Forelimb muscle (tissue), 1 donor: ENCODE data around the gene C7orf33. TPM values are rescaled to one million over a fixed set of nuclear protein-coding genes. Genes with fewer than 3 reads are reported as not detected.

Source experiments
- DNase-seq: peaks from one replicate; pipeline ENCODE4 v3.0.0-alpha.2; 2013; ENCODE audit warnings: low read depth
- polyA plus RNA-seq: library from polyadenylated mRNA; unstranded; fragments of 120-200 nt; gene quantifications from one replicate; pipeline ENCODE4 v1.2.1, GENCODE V29; 2013; ENCODE audit not compliant: insufficient read length

The C7orf33 gene
- polyA plus RNA-seq, 1 donor = 1.1 TPM

DNA sequence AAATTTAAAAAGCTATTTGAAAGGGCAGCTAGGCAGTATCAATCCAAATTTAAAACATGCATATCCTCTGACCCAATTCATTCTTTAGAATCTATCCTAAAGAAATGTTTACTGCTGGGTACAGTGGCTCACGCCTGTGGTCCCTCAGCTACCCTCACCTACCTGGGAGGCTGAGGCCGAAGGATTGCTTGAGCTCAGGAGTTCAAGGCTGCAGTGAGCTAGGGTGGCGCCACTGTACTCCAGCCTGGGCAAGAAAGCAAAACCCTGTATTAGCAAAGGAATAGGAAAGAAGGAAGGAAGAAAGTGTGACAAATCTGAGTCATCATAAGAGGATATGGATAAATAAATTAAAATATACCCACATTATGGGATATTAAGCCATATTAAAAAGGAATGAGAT lies 36.3 kb downstream of the C7orf33 start:
- no peak for DNase-seq

DNA sequence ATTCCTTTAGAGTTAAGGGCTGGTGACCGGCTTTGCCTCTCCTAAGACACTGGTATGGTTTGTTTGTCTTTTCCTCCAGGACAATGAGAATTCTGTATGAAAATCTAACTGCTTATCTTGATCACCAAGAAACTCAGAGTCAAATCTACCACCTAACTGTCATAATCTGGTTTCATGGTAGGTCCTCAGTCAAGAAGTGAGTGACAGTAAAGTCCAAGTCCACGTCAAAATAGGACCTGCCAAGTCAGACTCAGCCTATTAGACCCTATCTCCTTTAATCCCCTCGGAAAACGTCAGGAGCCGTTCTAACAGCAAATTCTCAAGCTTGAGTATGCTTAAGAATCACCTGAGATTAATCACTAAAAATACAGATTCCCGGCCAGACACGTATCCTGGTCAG lies 37.4 kb downstream of the C7orf33 start:
- DNase-seq = no peak

DNA sequence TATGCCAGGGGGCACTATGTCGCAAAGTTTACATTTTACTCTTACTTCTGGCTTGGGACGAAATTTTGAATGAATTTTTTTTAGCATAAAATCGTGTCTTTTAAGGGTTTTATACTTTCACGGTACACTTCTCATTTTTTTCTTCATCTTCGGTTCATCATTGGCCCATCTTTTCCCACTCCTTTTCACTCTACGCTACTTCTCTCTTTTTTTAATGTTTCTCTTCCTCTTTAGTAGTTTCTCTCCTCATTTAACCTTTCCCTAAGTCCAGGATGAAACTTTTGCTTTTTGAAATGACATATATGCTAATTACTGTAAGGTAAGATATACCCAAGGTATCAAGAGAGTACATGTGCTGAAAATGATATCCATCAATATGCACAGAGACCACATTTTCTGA lies 39.5 kb downstream of the C7orf33 start:
- no peak for DNase-seq

DNA sequence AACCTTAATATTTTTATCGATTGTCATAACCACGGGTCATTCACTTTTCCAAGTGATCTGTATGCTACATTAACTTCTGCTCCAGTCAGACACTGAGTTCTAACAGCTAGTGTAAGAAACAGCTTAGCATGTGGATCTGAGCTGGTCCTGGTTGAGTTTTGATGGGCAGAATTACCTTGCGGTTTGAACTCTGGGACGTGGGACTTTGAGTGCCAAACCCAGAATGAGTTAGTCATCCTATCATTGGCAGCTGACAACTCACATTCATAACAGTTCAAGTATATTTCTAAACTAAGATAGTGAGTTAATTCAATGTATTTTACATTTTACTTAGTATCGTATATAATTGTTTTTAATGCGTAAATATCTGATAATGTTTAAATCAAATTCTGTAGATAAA lies 43.2 kb downstream of the C7orf33 start:
- DNase-seq = no peak

DNA sequence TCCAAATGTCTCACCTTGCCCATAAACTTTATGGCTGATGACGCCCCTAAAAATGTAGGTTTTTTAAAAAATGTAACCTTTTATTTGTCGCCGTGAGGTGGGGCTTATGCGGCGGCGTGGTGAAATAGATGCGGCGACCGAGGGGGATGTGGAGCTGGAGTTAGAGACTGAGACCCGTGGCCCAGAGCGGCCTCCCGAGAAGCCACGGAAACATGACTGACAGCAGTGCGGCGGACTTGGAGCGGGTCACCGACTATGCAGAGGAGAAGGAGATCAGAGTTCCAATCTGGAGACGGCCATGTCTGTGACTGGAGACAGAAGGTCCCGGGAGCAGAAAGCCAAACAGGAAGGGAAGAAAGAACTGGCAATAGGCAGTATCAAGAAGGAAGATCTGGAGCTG lies 46.5 kb downstream of the C7orf33 start:
- no peak for DNase-seq

DNA sequence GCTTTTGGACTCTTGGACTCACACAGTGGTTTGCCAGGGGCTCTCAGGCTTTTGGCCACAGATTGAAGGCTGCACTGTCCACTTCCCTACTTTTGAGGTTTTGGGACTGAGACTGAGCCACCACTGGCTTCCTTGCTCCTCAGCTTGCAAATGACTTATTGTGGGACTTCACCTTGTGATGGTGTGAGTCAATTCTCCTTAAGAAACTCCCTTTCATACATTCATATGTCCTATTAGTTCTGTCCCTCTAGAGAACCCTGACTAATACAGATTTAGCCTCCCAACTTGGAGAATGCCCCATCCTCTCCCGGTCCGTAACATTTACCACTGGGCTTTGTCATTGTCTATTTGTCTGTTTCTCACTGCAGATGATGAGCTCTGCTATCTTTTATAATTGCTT lies 55.3 kb downstream of the C7orf33 start:
- DNase-seq = no peak

DNA sequence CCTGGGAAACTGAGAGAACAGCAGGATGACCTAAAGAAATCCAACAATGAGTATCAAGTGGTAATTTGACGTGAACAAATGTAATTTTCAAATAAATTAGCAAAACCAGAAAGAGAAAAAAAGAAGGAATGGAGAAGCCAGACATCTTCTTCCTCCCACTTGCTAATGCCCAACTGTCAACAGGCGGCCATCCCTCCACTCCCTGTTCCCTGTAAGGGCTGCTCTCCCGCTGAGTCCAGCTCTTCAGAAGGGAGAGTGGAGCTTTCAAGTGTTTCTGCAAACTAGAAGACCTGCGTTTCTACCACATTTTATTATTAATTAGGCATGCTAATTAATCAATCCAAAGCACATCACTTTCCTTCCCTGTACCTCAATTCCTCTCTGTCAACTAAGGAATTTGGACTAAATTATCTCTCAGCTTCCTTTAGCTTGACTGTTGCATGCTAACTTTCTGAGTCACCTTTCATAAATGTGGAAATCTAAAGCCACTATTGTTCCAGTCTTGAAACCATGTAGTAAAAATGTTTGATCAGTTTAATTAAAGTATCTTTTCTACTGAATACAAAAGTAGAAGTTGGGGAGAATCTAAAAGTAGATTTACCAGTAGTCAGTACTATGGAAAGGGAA lies 59.8 kb downstream of the C7orf33 start:
- DNase-seq = no peak

DNA sequence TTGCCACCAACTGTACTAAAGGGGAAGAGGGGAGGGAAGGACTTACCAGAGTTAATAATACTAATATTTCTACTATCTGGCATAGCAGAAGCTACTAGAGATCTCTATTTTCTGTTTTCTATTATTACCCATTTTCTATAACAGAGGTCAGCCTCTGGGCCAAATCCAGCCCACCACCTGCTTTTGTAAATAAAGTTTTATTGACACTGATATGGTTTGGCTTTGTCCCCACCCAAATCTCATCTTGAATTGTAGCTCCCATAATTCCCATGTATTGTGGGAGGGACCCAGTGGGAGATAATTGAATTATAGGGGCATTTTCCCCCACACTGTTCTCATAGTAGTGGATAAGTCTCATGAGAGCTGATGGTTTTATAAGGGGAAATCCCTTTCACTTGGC lies 62.2 kb downstream of the C7orf33 start:
- no peak for DNase-seq

DNA sequence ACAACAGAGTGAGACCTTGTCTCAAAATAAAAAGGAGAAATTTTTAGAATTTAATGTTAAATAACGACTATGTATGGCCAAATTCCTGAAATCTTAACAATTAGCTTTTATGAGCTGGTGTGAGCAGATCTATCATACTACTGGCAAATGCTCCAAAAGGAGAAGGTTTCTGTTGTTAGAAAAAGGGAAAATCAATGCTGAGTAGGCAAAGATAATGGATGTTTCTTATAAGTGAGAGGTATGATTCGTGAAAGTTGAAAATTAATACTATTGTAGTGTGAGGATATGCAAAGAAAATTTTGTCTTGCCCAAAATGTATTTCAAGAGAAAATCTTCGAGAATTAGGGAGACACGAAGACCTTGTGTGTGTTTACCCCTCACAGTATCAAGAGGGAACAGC lies 67.4 kb downstream of the C7orf33 start:
- DNase-seq = no peak

DNA sequence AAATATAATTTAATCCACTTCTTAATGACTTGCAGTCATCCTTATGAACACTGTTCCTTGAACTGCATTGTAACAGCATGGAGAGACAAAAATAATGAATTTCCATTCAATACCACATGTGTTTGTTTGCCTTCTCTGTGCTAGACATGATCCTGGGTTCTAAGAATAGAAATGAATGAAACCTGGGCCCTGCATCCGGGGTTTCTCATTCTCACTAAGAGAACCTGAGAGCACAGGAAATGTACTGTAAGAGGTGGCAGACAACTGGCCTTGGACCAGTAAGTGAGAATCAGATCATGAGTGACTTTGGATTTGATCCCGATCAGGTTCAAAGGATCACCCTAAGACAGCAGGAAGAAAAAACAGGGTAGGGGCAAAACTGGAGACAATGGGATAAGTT lies 70.9 kb downstream of the C7orf33 start:
- DNase-seq = no peak

DNA sequence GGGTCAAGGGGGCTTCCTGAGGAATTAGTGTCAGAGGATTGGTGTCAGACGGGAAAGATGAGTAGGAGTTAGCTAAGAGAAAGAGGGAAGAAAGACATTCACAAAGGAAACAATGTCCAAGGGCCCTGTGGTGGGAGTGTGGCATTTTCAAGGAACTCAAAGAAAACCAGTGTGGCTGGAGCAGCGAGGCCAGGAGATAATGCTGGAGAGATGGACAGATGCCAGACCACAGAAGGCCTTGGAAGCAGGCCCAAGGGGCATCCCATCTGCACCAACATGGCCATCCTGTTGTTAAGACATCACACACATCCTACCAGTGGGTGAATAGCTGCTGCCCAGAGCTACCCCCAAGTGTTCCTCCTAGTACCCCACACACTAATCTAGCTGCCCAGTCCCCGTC lies 72.1 kb downstream of the C7orf33 start:
- DNase-seq = no peak

DNA sequence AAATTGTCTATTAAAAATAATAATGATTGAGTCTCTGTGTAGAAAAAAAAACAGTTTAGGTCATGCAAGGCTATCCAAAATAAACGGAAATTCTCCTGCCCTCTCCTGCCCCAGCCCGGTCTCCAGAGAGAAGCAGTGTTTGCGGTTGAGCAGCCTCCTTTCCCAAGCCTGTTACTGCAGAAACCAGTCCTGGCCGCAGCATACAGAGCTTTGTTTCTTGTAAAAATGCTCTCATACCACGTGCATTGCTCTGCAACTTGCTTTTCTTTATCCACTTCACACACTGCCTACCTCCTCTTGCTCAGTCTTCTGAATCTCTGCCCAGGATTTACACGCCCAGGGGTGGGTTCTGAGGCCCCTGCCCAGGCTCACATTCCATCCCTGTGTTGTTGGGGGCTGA lies 73.8 kb downstream of the C7orf33 start:
- no peak for DNase-seq

DNA sequence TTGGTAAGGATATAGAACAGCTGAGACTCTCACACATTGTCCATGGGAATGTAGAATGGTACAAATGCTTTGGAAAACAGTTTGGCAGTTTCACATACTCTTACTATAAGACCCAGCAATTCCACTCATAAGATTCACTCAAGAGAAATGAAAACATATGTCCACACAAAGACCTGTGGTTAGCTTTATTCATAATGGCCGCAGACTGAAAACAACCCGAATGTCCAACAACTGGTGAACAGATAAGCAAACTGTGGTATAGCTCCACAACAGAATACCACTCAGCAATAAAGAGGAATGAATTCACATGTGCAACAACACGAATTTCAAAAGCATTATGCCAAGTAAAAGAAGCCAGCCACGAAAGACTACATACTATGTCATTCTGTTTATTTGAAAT lies 74.7 kb downstream of the C7orf33 start:
- no peak for DNase-seq

Other genes starting within 250 kb of the C7orf33 start
- 54.1 TPM for gene CUL1, start 108.1 kb downstream of the C7orf33 start, polyA plus RNA-seq